HEK293T (cell line): ENCODE data around the gene LRMDA.

ENCODE experiments used
- CTCF ChIA-PET: fragments of 350-600 bp; formaldehyde crosslinking; extraction: SDS; loops from one replicate; lab custom pipeline; 2021; ENCODE audit warnings: antibody characterized with exemption, inconsistent platforms; lab: Yijun Ruan, JAX
- POLR2A ChIA-PET: fragments of 350-600 bp; formaldehyde crosslinking; extraction: SDS; loops from one replicate; lab custom pipeline; 2020; ENCODE audit warnings: antibody characterized with exemption, inconsistent platforms; lab: Yijun Ruan, JAX
- DNase-seq: peaks from one replicate; pipeline ENCODE4 v3.0.0; 2012; ENCODE audit warnings: mixed read lengths; ENCODE audit errors: extremely low spot score
- ARNT ChIP-seq: fragments of 450-650 bp; IDR thresholded peaks from 2 replicates; pipeline ENCODE4 v1.6.1; 2017; ENCODE audit warnings: mild to moderate bottlenecking
- BHLHE40 ChIP-seq: fragments of 450-650 bp; IDR thresholded peaks from 2 replicates; pipeline ENCODE4 v1.6.1; 2016; ENCODE audit warnings: mild to moderate bottlenecking, moderate library complexity, borderline replicate concordance
- CTBP1 ChIP-seq: fragments of 450-650 bp; IDR thresholded peaks from 2 replicates; pipeline ENCODE4 v1.6.1; 2016; ENCODE audit warnings: borderline replicate concordance
- ELF4 ChIP-seq: fragments of 450-650 bp; IDR thresholded peaks from 2 replicates; pipeline ENCODE4 v1.6.1; 2017; ENCODE audit warnings: antibody characterized with exemption
- FOXA1 ChIP-seq: fragments of 450-650 bp; IDR thresholded peaks from 2 replicates; pipeline ENCODE4 v1.6.1; 2016; ENCODE audit warnings: mild to moderate bottlenecking
- FOXK2 ChIP-seq: fragments of 450-650 bp; IDR thresholded peaks from 2 replicates; pipeline ENCODE4 v1.6.1; 2016; ENCODE audit warnings: mild to moderate bottlenecking
- FOXM1 ChIP-seq: fragments of 450-650 bp; IDR thresholded peaks from 2 replicates; pipeline ENCODE4 v1.6.1; 2017; ENCODE audit warnings: mild to moderate bottlenecking, borderline replicate concordance
- HDGF ChIP-seq: fragments of 450-650 bp; IDR thresholded peaks from 2 replicates; pipeline ENCODE4 v1.6.1; 2017; ENCODE audit warnings: antibody characterized with exemption, borderline replicate concordance
- L3MBTL2 ChIP-seq: fragments of 450-650 bp; conservative IDR thresholded peaks from 2 replicates; pipeline ENCODE4 v1.6.1; 2016; ENCODE audit warnings: mild to moderate bottlenecking
- LEF1 ChIP-seq: fragments of 450-650 bp; IDR thresholded peaks from 2 replicates; pipeline ENCODE4 v1.6.1; 2017; ENCODE audit warnings: mild to moderate bottlenecking, borderline replicate concordance
- NFRKB ChIP-seq: fragments of 450-650 bp; IDR thresholded peaks from 2 replicates; pipeline ENCODE4 v1.6.1; 2016; ENCODE audit warnings: mild to moderate bottlenecking, moderate library complexity
- SP1 ChIP-seq: fragments of 450-650 bp; IDR thresholded peaks from 2 replicates; pipeline ENCODE4 v1.6.1; 2017
- SUZ12 ChIP-seq: fragments of 450-650 bp; IDR thresholded peaks from 2 replicates; pipeline ENCODE4 v1.6.1; 2016; ENCODE audit warnings: mild to moderate bottlenecking
- TARDBP ChIP-seq: fragments of 450-650 bp; IDR thresholded peaks from 2 replicates; pipeline ENCODE4 v1.6.1; 2016
- ZNF384 ChIP-seq: fragments of 450-650 bp; IDR thresholded peaks from 2 replicates; pipeline ENCODE4 v1.6.1; 2016
- TF ChIP-seq, protein P1 (sequence below): fragments of 450-650 bp; IDR thresholded peaks from 2 replicates; pipeline ENCODE4 v1.6.1; 2016

LRMDA gene

GRCh38 chr10:76192694-76193320 lies 761.4 kb downstream of the LRMDA start:
- POLR2A ChIA-PET = no interaction called here
- CTCF ChIA-PET = no interaction called here
- no peak for DNase-seq
- TF ChIP-seq TARDBP (no peak), HDGF (no peak), SUZ12 (no peak), CTBP1 (no peak), FOXA1 (no peak), SP1 (no peak), ARNT (no peak), ZNF384 (no peak), LEF1 (no peak), FOXM1 (no peak), ELF4 (no peak), BHLHE40 (no peak), NFRKB (no peak), FOXK2 (no peak), L3MBTL2 (no peak)
- TF ChIP-seq, protein P1, sequence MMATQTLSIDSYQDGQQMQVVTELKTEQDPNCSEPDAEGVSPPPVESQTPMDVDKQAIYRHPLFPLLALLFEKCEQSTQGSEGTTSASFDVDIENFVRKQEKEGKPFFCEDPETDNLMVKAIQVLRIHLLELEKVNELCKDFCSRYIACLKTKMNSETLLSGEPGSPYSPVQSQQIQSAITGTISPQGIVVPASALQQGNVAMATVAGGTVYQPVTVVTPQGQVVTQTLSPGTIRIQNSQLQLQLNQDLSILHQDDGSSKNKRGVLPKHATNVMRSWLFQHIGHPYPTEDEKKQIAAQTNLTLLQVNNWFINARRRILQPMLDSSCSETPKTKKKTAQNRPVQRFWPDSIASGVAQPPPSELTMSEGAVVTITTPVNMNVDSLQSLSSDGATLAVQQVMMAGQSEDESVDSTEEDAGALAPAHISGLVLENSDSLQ = no peak

DNA sequence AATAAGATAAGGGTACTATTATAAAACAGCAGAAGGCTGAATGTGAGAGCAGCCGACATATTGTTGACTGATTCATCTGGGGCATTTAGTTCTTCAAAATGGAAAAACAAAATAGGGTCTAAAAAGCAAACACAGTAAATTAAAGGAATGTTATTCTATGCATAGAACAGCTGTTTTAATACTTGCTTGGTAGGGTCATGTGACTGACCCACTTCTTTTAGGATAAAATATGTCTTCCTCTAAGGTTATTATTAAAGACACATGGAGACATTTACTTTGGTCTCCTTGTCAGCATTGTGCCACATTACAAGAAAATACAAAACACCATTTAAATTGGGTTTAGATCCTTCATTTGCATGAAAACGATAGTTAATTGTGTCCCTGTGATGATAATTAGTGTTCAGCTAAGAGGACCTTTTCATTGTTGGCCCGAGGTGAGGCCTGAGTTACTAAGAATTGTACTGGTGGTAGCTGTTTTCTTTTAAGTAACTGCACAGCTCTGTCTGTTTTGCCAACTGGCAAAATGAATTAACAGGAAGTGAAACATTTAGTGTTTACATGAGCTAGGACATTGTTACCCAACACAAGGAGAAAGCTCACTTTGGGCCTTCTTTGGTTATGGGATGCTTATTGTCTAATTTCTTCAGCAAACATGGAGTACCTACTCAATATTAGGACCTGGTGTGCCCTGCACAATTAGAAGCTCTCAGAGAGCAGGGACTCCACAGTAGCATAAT lies 764.4 kb downstream of the LRMDA start:
- CTCF ChIA-PET = interaction anchor here (1.5 kb wide), 1 partner anchor 29 kb away, joined by 4 read pairs; no protein-coding TSS in a partner anchor
- DNase-seq = no peak
- POLR2A ChIA-PET = no interaction called here
- TF ChIP-seq FOXA1 = no peak
- TF ChIP-seq ZNF384 = no peak
- no peak for TF ChIP-seq SUZ12
- no peak for TF ChIP-seq L3MBTL2
- TF ChIP-seq BHLHE40 = no peak
- TF ChIP-seq HDGF = no peak
- TF ChIP-seq NFRKB = no peak
- TF ChIP-seq SP1 = no peak

DNA sequence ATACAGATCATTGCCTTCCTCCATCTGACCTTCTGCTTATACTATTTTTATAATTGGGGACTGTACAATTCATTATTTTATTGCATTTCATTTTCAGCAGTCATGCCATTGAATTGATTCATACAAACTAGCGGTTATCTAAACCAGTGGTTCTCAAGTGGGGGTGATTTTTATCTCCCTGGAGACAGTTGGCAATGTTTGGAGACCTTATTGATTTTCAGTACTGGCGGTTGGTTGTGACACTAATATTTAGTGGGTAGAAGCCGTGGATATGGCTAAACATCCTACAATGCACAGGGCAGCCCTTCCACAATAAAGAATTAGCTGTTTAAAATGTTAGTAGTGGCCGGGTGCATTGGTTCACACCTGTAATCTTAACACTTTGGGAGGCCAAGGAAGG lies 765.9 kb downstream of the LRMDA start:
- ChIA-PET CTCF (interaction anchor here (0.6 kb wide), 1 partner anchor 435 kb away, joined by 9 read pairs; no protein-coding TSS in a partner anchor), POLR2A (no interaction called here)
- DNase-seq = no peak
- TF ChIP-seq SUZ12 (no peak), SP1 (no peak), BHLHE40 (no peak), ELF4 (no peak), CTBP1 (no peak), LEF1 (no peak), ARNT (no peak), L3MBTL2 (no peak), NFRKB (no peak), FOXM1 (no peak), TARDBP (no peak), FOXA1 (no peak), HDGF (no peak), ZNF384 (no peak), FOXK2 (no peak)
- TF ChIP-seq, protein P1 = no peak

GRCh38 chr10:76198287-76199035 lies 767.0 kb downstream of the LRMDA start:
- ChIA-PET POLR2A (no interaction called here), CTCF (no interaction called here)
- TF ChIP-seq SUZ12 (no peak), NFRKB (no peak), LEF1 (no peak), FOXA1 (no peak), ZNF384 (no peak), ELF4 (no peak), CTBP1 (no peak), FOXK2 (no peak), HDGF (no peak), ARNT (no peak), BHLHE40 (no peak), L3MBTL2 (no peak), SP1 (no peak), FOXM1 (no peak), TARDBP (no peak)
- TF ChIP-seq, protein P1 = no peak
- no peak for DNase-seq

DNA sequence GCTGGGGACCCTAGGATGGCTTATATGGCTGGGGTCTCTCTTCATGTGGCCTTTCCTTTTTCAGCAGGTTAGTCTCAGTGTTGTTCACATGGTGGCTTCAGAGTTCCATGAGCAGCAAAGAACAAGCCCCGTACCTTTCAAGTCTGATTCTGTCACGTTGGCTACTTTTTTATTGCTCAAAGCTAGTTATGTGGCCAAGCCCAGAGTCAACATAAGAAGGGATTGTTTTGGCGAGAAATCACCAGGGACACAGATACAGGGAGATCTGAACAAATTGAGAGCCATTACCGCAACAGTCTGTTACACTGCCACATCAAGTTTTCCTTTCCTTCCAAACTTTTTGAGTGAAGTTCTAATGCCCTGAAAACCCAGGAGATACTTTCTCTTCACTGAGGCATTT lies 770.5 kb downstream of the LRMDA start:
- POLR2A ChIA-PET = no interaction called here
- CTCF ChIA-PET = no interaction called here

More for the DNA sequence above, 770.5 kb downstream of the LRMDA start:
- no peak for DNase-seq
- TF ChIP-seq CTBP1 (no peak), NFRKB (no peak)
